ENCODE measurements around the gene MAP3K12.

The MAP3K12 gene

GRCh38 chr12:53430116-53430515 is 69.1 kb downstream of the MAP3K12 start:
- DNase-seq: no peak

All from stimulated activated CD4-positive, alpha-beta T cell treated with anti-CD3 and anti-CD28 coated beads, Interleukin-2, amount 100 ng/mL, for 24 hours (primary cell).